Thoracic aorta (tissue), 2 donors: ENCODE results near the gene TLR5. TPM values are rescaled to one million over a fixed set of nuclear protein-coding genes. Genes with fewer than 3 reads are reported as not detected.
A peak's percentile ranks its signal among the peaks of the same experiment; 100 is the strongest.

ENCODE experiments used
- ATAC-seq: fragments of 150-250 bp; one replicate; pipeline ENCODE4 v1.8.0; 2017; ENCODE audit warnings: low read depth; ENCODE audit not compliant: insufficient number of reproducible peaks, low FRiP score
- DNase-seq: peaks from one replicate; pipeline ENCODE4 v3.0.0-alpha.2; 2020; ENCODE audit warnings: low spot score
- H3K27ac ChIP-seq, 2 donors: fragments of 200-600 bp; sonication (generic); 1 replicate in 1 of 2; 2 replicates in 1 of 2; pipeline ENCODE4 v1.5.1; 2016; ENCODE audit warnings: mild to moderate bottlenecking in 2 of 2, moderate library complexity in 2 of 2
- H3K27me3 ChIP-seq: fragments of 200-600 bp; sonication (generic); replicated peaks from 2 replicates; pipeline ENCODE4 v1.6.0; 2016; ENCODE audit warnings: mild to moderate bottlenecking; ENCODE audit not compliant: insufficient read depth
- H3K36me3 ChIP-seq: fragments of 200-600 bp; sonication (generic); one replicate; pipeline ENCODE4 v1.5.1; 2016
- H3K4me1 ChIP-seq, 2 donors: fragments of 200-600 bp; sonication (generic); 1 replicate in 1 of 2; 2 replicates in 1 of 2; pipeline versions ENCODE4 v1.5.1 to v1.6.0; 2016; ENCODE audit warnings: low read depth in 2 of 2, mild to moderate bottlenecking in 1 of 2; ENCODE audit not compliant: control insufficient read depth in 1 of 2
- H3K4me3 ChIP-seq: fragments of 200-600 bp; sonication (generic); 2 replicates; pipeline ENCODE4 v1.5.1; 2016; ENCODE audit warnings: mild to moderate bottlenecking
- H3K9me3 ChIP-seq: fragments of 200-600 bp; sonication (generic); 2 replicates; pipeline ENCODE4 v1.5.1; 2016
- total RNA-seq, 2 donors: library from RNA; depleted of rRNA; stranded (reverse); fragments of >200 nt; gene quantifications; one replicate each; pipeline versions ENCODE4 v1.1.0 to v1.2.3, GENCODE V29; 2016
- TF ChIP-seq, protein P1 (sequence below): fragments of 200-600 bp; sonication (generic); IDR thresholded peaks from one replicate; pipeline ENCODE4 v1.5.1; 2019; ENCODE audit warnings: antibody characterized with exemption

TLR5 gene
- total RNA-seq, 2 donors from 2014 or later = 5.4 to 20.2 TPM

DNA sequence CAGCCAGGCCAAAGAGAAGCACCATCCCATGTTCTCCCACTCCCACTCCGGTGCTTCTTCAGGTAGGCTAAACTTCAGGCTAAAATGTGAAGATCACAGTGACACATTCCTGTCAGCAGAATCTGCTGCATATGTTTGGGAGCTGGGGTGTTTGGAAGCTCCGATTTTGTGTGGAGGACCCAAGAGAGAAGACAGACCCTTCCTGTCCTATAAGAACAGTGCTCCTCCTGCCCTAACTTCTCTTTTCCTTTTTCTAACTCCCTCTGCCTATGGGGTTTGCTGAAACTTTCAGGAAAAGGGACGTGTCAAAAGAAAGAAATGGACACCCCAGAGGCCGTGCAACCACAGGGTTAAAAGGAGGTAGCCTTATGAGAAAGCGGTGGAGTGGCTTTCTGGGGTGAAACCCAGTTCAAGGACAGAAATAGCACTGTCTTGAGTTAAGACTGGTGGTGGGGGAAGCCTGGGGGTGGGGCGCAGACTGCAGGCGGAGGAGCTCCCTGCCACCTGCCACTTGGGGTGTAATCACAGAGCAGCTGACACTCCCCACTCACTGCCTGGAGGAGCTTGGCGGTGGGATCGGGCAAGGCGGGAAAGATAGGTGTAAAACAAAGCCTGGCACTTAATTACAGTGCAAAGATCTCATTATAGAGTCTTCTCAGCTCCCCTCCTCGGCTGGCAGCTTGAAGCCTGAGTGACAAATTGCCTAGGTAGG, 645 bp upstream of the TLR5 start:
- TF ChIP-seq, protein P1, sequence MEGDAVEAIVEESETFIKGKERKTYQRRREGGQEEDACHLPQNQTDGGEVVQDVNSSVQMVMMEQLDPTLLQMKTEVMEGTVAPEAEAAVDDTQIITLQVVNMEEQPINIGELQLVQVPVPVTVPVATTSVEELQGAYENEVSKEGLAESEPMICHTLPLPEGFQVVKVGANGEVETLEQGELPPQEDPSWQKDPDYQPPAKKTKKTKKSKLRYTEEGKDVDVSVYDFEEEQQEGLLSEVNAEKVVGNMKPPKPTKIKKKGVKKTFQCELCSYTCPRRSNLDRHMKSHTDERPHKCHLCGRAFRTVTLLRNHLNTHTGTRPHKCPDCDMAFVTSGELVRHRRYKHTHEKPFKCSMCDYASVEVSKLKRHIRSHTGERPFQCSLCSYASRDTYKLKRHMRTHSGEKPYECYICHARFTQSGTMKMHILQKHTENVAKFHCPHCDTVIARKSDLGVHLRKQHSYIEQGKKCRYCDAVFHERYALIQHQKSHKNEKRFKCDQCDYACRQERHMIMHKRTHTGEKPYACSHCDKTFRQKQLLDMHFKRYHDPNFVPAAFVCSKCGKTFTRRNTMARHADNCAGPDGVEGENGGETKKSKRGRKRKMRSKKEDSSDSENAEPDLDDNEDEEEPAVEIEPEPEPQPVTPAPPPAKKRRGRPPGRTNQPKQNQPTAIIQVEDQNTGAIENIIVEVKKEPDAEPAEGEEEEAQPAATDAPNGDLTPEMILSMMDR = no peak
- no peak for ATAC-seq
- Histone ChIP-seq H3K9me3 (no peaks in the 10 kb centered on the region), H3K27ac (no peak overlapping the region), H3K27me3 (no peaks in the 10 kb centered on the region), H3K4me3 (peak overlapping the region; percentile 79), H3K36me3 (no peaks in the 10 kb centered on the region), H3K4me1 (peaks cover 14 to 21% of the 10 kb centered on the region in 2 donors)
- DNase-seq = no peak

DNA sequence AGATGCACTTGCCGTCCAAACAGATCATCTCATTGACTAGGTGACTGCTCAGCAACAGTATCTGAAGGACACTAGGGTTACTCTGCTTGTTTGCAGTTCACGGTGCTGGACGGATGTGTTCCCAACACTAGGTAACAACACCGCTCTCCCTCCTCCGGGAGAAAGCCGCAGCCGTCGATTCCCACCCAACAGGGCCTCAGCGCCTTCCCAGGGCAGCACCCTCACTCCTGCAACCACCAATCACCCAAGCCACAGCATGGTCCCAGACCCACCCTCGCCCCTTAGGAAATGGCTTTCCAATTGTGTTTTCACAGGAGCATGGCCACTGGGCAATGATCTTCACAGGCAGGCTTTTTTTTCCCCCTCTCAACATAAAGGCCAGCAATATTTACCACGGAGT, 779 bp downstream of the TLR5 start:
- Histone ChIP-seq H3K4me3 (peak overlapping the region; percentile 79), H3K9me3 (no peaks in the 10 kb centered on the region), H3K4me1 (peaks cover 14 to 21% of the 10 kb centered on the region in 2 donors), H3K27ac (peak overlapping the region in 1 of 2 donors; percentile 27), H3K27me3 (no peaks in the 10 kb centered on the region), H3K36me3 (no peaks in the 10 kb centered on the region)
- DNase-seq = no peak
- TF ChIP-seq, protein P1 = no peak
- no peak for ATAC-seq

DNA sequence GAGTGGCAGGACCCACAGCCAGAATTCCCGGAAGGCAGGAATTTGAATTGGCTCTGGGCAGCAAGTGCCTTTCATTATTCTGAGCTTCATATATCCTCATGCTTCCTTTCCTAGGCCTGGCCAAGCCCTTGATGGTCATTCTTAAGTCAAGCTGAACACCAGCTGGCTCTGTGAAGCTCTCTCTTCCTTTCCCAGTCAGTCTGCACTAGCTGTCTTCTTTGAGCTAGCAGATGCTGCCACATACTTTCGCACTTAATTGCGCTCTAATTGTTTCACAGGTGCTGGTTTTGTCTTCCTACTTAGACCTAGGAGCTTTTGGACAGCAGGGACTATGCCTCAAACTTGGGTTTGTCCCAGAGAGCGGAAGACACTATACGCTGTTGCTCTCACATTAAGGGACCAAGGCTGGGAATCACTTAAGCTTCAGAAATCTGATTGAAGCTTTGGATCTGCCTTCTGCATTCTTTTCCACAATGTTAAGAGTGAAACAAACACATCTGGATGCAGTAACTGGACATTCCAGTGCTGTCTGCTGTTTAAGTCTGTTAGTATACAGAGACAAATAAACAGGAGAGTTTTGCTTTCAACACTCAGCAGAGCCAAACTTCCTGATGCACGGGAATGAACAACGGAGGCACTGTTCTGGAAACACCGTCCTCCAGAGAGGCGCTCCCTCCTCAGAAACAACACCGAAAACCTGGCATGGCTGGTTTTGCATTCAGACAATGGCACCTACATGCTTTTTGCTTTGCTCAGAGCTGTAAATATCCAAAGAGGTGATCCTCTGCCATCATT, 2.2 kb downstream of the TLR5 start:
- TF ChIP-seq, protein P1 = no peak
- Histone ChIP-seq H3K4me3 (no peak overlapping the region), H3K4me1 (peaks cover 14 to 26% of the 10 kb centered on the region in 2 donors), H3K27me3 (no peaks in the 10 kb centered on the region), H3K36me3 (no peaks in the 10 kb centered on the region), H3K27ac (no peak overlapping the region), H3K9me3 (no peaks in the 10 kb centered on the region)
- ATAC-seq (no peak), DNase-seq (no peak)

DNA sequence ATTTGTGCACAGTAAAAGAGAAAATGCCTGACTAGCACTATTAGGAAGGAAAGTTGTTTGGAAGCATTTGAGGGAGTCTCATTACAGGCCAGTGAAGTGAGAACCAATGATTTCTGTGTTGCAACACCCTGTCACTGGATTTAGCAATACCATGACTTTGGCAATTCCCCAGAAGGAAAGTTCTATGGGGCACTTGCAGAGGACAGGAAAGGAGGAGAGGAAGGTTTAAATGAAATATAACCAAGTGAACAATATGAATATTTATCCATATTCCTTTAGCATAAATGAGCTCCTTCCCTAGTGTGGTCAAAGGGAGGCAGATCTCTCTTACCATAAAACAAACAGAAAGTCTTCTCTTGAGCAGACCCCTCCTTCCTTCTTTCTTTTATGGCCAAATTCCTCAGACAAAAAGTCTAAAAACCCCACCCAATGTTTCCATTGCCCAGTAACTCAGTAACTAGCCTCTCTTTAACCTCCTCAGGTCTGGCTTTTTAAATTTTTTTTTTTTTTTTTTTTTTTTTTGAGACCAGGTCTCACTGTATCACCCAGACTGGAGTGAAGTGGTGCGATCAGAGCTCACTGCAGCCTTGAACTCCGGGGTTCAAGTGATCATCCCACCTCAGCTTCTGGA, 5.5 kb downstream of the TLR5 start:
- Histone ChIP-seq H3K9me3 (no peaks in the 10 kb centered on the region), H3K4me1 (peaks cover 10 to 36% of the 10 kb centered on the region in 2 donors), H3K36me3 (no peaks in the 10 kb centered on the region), H3K27ac (no peak overlapping the region), H3K27me3 (no peaks in the 10 kb centered on the region), H3K4me3 (no peak overlapping the region)
- ATAC-seq (no peak), DNase-seq (no peak)
- TF ChIP-seq, protein P1 = no peak

DNA sequence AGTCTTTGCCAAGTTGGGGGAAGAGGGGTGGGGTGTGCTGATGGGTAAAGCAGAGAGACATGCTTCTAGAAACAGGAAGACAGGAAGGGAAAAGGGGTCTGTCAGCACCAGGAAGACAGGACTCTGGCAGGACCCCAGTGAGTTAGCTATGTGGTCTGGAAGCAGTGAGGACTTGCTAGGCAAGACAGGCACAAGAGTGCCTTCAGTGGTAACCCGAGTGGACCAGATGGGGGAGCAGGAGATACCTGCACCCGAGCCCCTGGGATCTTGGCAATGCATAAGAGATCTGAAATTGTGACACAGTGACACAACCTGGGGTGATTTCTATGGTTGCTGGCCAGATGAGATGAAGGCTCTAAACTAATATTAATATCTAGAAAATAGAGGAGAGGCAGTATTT, 7.0 kb downstream of the TLR5 start:
- Histone ChIP-seq H3K9me3 (no peaks in the 10 kb centered on the region), H3K36me3 (no peaks in the 10 kb centered on the region), H3K27ac (peak overlapping the region in 1 of 2 donors; percentile 30), H3K4me3 (no peak overlapping the region), H3K27me3 (no peaks in the 10 kb centered on the region), H3K4me1 (peaks cover 8 to 28% of the 10 kb centered on the region in 2 donors)
- TF ChIP-seq, protein P1 = no peak
- no peak for ATAC-seq
- DNase-seq = no peak
